Measurements from ENCODE around the gene TERC.

TERC gene

DNA sequence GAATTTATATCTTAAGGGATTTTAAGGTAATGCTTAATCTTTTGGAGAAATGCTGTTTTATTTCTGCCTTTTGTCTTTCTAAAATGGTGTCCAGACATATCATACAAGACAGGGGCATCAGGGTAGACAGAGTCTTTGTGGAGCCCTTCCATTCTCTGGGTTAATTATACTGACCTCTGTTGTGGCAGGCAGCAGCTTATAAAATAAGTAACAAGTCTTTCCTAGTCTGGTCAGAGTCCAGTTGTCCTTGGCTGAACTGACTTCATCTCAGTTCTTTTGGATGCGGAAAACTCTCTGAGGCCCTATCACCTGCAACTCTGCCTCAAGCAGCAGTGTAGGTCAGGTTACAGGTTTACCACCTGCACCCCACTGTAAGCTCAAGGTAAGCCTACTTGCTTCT, 27.5 kb upstream of the TERC start:
- TF ChIP-seq TEAD4 (IDR thresholded peaks at IDR 0.05), result no peak
- no peak for TF ChIP-seq CEBPB (IDR thresholded peaks at IDR 0.05)
- TF ChIP-seq EP300 (IDR thresholded peaks at IDR 0.05; ENCODE audit: borderline replicate concordance), result no peak
- no peak for TF ChIP-seq YY1 (IDR thresholded peaks at IDR 0.05; ENCODE audit: low read depth)
- no peak for TF ChIP-seq FOXM1 (IDR thresholded peaks at IDR 0.05; ENCODE audit: borderline replicate concordance, low read depth)
- no peak for TF ChIP-seq RAD21 (IDR thresholded peaks at IDR 0.05; ENCODE audit: low read depth)
- no peak for TF ChIP-seq EGR1 (IDR thresholded peaks at IDR 0.05)
- no peak for TF ChIP-seq TCF12 (IDR thresholded peaks at IDR 0.05; ENCODE audit: low read depth)
- TF ChIP-seq, protein P1, sequence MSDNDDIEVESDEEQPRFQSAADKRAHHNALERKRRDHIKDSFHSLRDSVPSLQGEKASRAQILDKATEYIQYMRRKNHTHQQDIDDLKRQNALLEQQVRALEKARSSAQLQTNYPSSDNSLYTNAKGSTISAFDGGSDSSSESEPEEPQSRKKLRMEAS (IDR thresholded peaks at IDR 0.05), result no peak
- no peak for TF ChIP-seq NFIC (IDR thresholded peaks at IDR 0.05)
- no peak for TF ChIP-seq REST (IDR thresholded peaks at IDR 0.05; ENCODE audit: low read depth)
- TF ChIP-seq TAF1 (IDR thresholded peaks at IDR 0.05; ENCODE audit: low read depth), result no peak
- TF ChIP-seq ZBTB7A (IDR thresholded peaks at IDR 0.05; ENCODE audit: low read depth), result no peak
- no peak for TF ChIP-seq USF1 (IDR thresholded peaks at IDR 0.05)
- TF ChIP-seq CREB1 (IDR thresholded peaks at IDR 0.05; ENCODE audit: low read depth), result no peak

- TF ChIP-seq EP300 (IDR thresholded peaks at IDR 0.05; ENCODE audit: borderline replicate concordance), result no peak
- no peak for TF ChIP-seq TAF1 (IDR thresholded peaks at IDR 0.05; ENCODE audit: low read depth)
- no peak for TF ChIP-seq NFIC (IDR thresholded peaks at IDR 0.05)
- TF ChIP-seq, protein P1 (IDR thresholded peaks at IDR 0.05), result no peak
- TF ChIP-seq USF1 (IDR thresholded peaks at IDR 0.05), result no peak
- TF ChIP-seq YY1 (IDR thresholded peaks at IDR 0.05; ENCODE audit: low read depth), result no peak
- TF ChIP-seq TEAD4 (IDR thresholded peaks at IDR 0.05), result no peak
- TF ChIP-seq CREB1 (IDR thresholded peaks at IDR 0.05; ENCODE audit: low read depth), result no peak
- no peak for TF ChIP-seq EGR1 (IDR thresholded peaks at IDR 0.05)
These were observed 26.0 kb upstream of the TERC start for GRCh38 chr3:169790687-169791429.

- TF ChIP-seq EGR1 (IDR thresholded peaks at IDR 0.05), result no peak
These were observed 25.4 kb upstream of the TERC start for GRCh38 chr3:169790219-169790618.

- no peak for TF ChIP-seq TAF1 (IDR thresholded peaks at IDR 0.05; ENCODE audit: low read depth)
- no peak for TF ChIP-seq EP300 (IDR thresholded peaks at IDR 0.05; ENCODE audit: borderline replicate concordance)
- TF ChIP-seq TEAD4 (IDR thresholded peaks at IDR 0.05), result no peak
- no peak for TF ChIP-seq ZBTB7A (IDR thresholded peaks at IDR 0.05; ENCODE audit: low read depth)
- no peak for TF ChIP-seq USF1 (IDR thresholded peaks at IDR 0.05)
- TF ChIP-seq CEBPB (IDR thresholded peaks at IDR 0.05), result no peak
- TF ChIP-seq YY1 (IDR thresholded peaks at IDR 0.05; ENCODE audit: low read depth), result no peak
- no peak for TF ChIP-seq CREB1 (IDR thresholded peaks at IDR 0.05; ENCODE audit: low read depth)
These were observed 22.9 kb upstream of the TERC start for GRCh38 chr3:169787791-169788190.

GRCh38 chr3:169787120-169787519, 22.3 kb upstream of the TERC start:
- TF ChIP-seq TAF1 (IDR thresholded peaks at IDR 0.05; ENCODE audit: low read depth), result no peak
- TF ChIP-seq TCF12 (IDR thresholded peaks at IDR 0.05; ENCODE audit: low read depth), result no peak
- no peak for TF ChIP-seq EP300 (IDR thresholded peaks at IDR 0.05; ENCODE audit: borderline replicate concordance)
- TF ChIP-seq NFIC (IDR thresholded peaks at IDR 0.05), result no peak
- TF ChIP-seq TEAD4 (IDR thresholded peaks at IDR 0.05), result no peak
- TF ChIP-seq, protein P1 (IDR thresholded peaks at IDR 0.05), result no peak
- TF ChIP-seq USF1 (IDR thresholded peaks at IDR 0.05), result no peak
- no peak for TF ChIP-seq EGR1 (IDR thresholded peaks at IDR 0.05)

GRCh38 chr3:169781209-169781855, 16.5 kb upstream of the TERC start:
- TF ChIP-seq CEBPB (IDR thresholded peaks at IDR 0.05) (no peak), CREB1 (IDR thresholded peaks at IDR 0.05; ENCODE audit: low read depth) (no peak), TAF1 (IDR thresholded peaks at IDR 0.05; ENCODE audit: low read depth) (no peak), USF1 (IDR thresholded peaks at IDR 0.05) (no peak), EP300 (IDR thresholded peaks at IDR 0.05; ENCODE audit: borderline replicate concordance) (no peak), TEAD4 (IDR thresholded peaks at IDR 0.05) (no peak), NFIC (IDR thresholded peaks at IDR 0.05) (no peak), ZBTB7A (IDR thresholded peaks at IDR 0.05; ENCODE audit: low read depth) (no peak), RAD21 (IDR thresholded peaks at IDR 0.05; ENCODE audit: low read depth) (no peak), FOXM1 (IDR thresholded peaks at IDR 0.05; ENCODE audit: borderline replicate concordance, low read depth) (no peak), YY1 (IDR thresholded peaks at IDR 0.05; ENCODE audit: low read depth) (no peak)
- TF ChIP-seq, protein P1 (IDR thresholded peaks at IDR 0.05), result no peak

Data from Ishikawa (cell line).